WTC11 (cell line): Measurements from ENCODE around the gene SLC36A2. TPM values are rescaled to one million over a fixed set of nuclear protein-coding genes. Genes with fewer than 3 reads are reported as not detected.

ENCODE experiments used
- ATAC-seq: fragments of 200-7000 bp; cut with Tn5 transposase; 2 replicates; pipeline ENCODE4 v1.10.0; 2021; ENCODE audit warnings: mild to moderate bottlenecking, moderate library complexity
- CTCF ChIA-PET: fragments of 300-600 bp; sonication (Branson Sonifier 250); formaldehyde crosslinking; loops from one replicate; lab custom pipeline; 2021; ENCODE audit warnings: antibody characterized with exemption; lab: Charles Lee
- POLR2A ChIA-PET: fragments of 350-600 bp; sonication (Branson Sonifier 250); formaldehyde crosslinking; loops from one replicate; lab custom pipeline; 2021; ENCODE audit warnings: antibody characterized with exemption; lab: Charles Lee
- DNase-seq: peaks from one replicate; pipeline ENCODE4 v3.0.0; 2021; ENCODE audit warnings: low spot score
- H3K27ac Mint-ChIP-seq: 2 replicates; pipeline ENCODE4 v1.8.0; 2021; ENCODE audit warnings: mixed read lengths
- H3K27me3 Mint-ChIP-seq: 2 replicates; pipeline ENCODE4 v1.8.0; 2021; ENCODE audit warnings: low read depth, mild to moderate bottlenecking, moderate library complexity, mixed read lengths
- H3K36me3 Mint-ChIP-seq: 2 replicates; pipeline ENCODE4 v1.8.0; 2021; ENCODE audit warnings: mixed read lengths
- H3K4me1 Mint-ChIP-seq: 2 replicates; pipeline ENCODE4 v1.8.0; 2022; ENCODE audit warnings: mixed read lengths
- H3K4me3 Mint-ChIP-seq: 2 replicates; pipeline ENCODE4 v1.8.0; 2021; ENCODE audit warnings: mild to moderate bottlenecking, moderate library complexity, mixed read lengths
- H3K9me3 Mint-ChIP-seq: 2 replicates; pipeline ENCODE4 v1.8.0; 2021; ENCODE audit warnings: mixed read lengths
- AR ChIP-seq: fragments of 250-450 bp; sonication (Bioruptor Pico); IDR thresholded peaks from 2 replicates; pipeline ENCODE4 v1.9.0; 2021; ENCODE audit warnings: mild to moderate bottlenecking
- ATF6 ChIP-seq: sonication (generic); formaldehyde crosslinking; IDR thresholded peaks from 2 replicates; pipeline ENCODE4 v1.8.1; 2023; ENCODE audit warnings: mild to moderate bottlenecking, missing genetic modification reagents
- CTCF ChIP-seq: fragments of 200-600 bp; IDR thresholded peaks from 2 replicates; pipeline ENCODE4 v1.8.0; 2022; ENCODE audit warnings: antibody characterized with exemption
- E2F1 ChIP-seq: sonication (generic); formaldehyde crosslinking; IDR thresholded peaks from 2 replicates; pipeline ENCODE4 v1.8.0; 2022; ENCODE audit warnings: mild to moderate bottlenecking, missing genetic modification reagents
- FOXK1 ChIP-seq: sonication (generic); formaldehyde crosslinking; IDR thresholded peaks from 2 replicates; pipeline ENCODE4 v1.8.0; 2022; ENCODE audit warnings: mild to moderate bottlenecking, moderate library complexity, missing genetic modification reagents
- HMGA2 ChIP-seq: fragments of 250-450 bp; sonication (Bioruptor Pico); IDR thresholded peaks from 2 replicates; pipeline ENCODE4 v1.4.0; 2021; ENCODE audit warnings: mild to moderate bottlenecking, moderate library complexity
- IRF2 ChIP-seq: sonication (generic); formaldehyde crosslinking; IDR thresholded peaks from 2 replicates; pipeline ENCODE4 v1.8.0; 2022; ENCODE audit warnings: low read depth, missing genetic modification reagents, borderline replicate concordance
- MLX ChIP-seq: sonication (generic); formaldehyde crosslinking; IDR thresholded peaks from 2 replicates; pipeline ENCODE4 v1.8.1; 2023; ENCODE audit warnings: mild to moderate bottlenecking, missing genetic modification reagents, moderate library complexity
- NFYB ChIP-seq: sonication (generic); formaldehyde crosslinking; conservative IDR thresholded peaks from 2 replicates; pipeline ENCODE4 v1.8.0; 2022; ENCODE audit warnings: low read depth, missing genetic modification reagents
- SP1 ChIP-seq: sonication (generic); formaldehyde crosslinking; conservative IDR thresholded peaks from 2 replicates; pipeline ENCODE4 v1.8.1; 2022; ENCODE audit warnings: missing genetic modification reagents
- USF2 ChIP-seq: sonication (generic); formaldehyde crosslinking; IDR thresholded peaks from 2 replicates; pipeline ENCODE4 v1.8.1; 2023; ENCODE audit warnings: mild to moderate bottlenecking, missing genetic modification reagents, moderate library complexity
- ZBTB43 ChIP-seq: sonication (generic); formaldehyde crosslinking; IDR thresholded peaks from 2 replicates; pipeline ENCODE4 v1.8.1; 2023; ENCODE audit warnings: mild to moderate bottlenecking, missing genetic modification reagents
- ZNF138 ChIP-seq: sonication (generic); formaldehyde crosslinking; conservative IDR thresholded peaks from 2 replicates; pipeline ENCODE4 v1.8.1; 2022; ENCODE audit warnings: mild to moderate bottlenecking, moderate library complexity, missing genetic modification reagents
- ZNF219 ChIP-seq: sonication (generic); formaldehyde crosslinking; IDR thresholded peaks from 2 replicates; pipeline ENCODE4 v1.8.0; 2023; ENCODE audit warnings: missing genetic modification reagents, mild to moderate bottlenecking, borderline replicate concordance
- ZNF317 ChIP-seq: sonication (generic); formaldehyde crosslinking; IDR thresholded peaks from 2 replicates; pipeline ENCODE4 v1.8.1; 2023; ENCODE audit warnings: low read depth, mild to moderate bottlenecking, moderate library complexity, missing genetic modification reagents, borderline replicate concordance
- ZNF425 ChIP-seq: fragments of 250-450 bp; sonication (Bioruptor Pico); conservative IDR thresholded peaks from 2 replicates; pipeline ENCODE4 v1.9.0; 2021; ENCODE audit warnings: mild to moderate bottlenecking
- ZSCAN18 ChIP-seq: fragments of 250-450 bp; sonication (Bioruptor Pico); IDR thresholded peaks from 2 replicates; pipeline ENCODE4 v2.1.2; 2022; ENCODE audit warnings: mild to moderate bottlenecking, moderate library complexity
- total RNA-seq: library from RNA; stranded (reverse); gene quantifications from 3 replicates; pipeline ENCODE4 v1.2.3, GENCODE V29; 2021

SLC36A2 gene
- total RNA-seq, 1 experiment from 2014 or later: not detected

- H3K27ac Mint-ChIP-seq: no peak overlapping the region
- no peaks in the 10 kb centered on the region for H3K36me3 Mint-ChIP-seq
- ATAC-seq: no peak
- TF ChIP-seq USF2 (CRISPR knock-in tag): no peak
- no peak for TF ChIP-seq NFYB (CRISPR knock-in tag)
- no peak for TF ChIP-seq AR (CRISPR knock-in tag)
- no peak for TF ChIP-seq MLX (CRISPR knock-in tag)
- TF ChIP-seq HMGA2 (CRISPR knock-in tag): no peak
- no peak for TF ChIP-seq IRF2
- TF ChIP-seq SP1 (CRISPR knock-in tag): no peak
- TF ChIP-seq ZSCAN18 (CRISPR knock-in tag): no peak
- no peak for TF ChIP-seq FOXK1 (CRISPR knock-in tag)
- TF ChIP-seq ATF6: no peak
- TF ChIP-seq ZBTB43 (CRISPR knock-in tag): no peak
- TF ChIP-seq ZNF138 (CRISPR knock-in tag): no peak
- TF ChIP-seq CTCF: no peak
- TF ChIP-seq E2F1 (CRISPR knock-in tag): no peak
- no peak for TF ChIP-seq ZNF425 (CRISPR knock-in tag)
- no peak for TF ChIP-seq ZNF317 (CRISPR knock-in tag)
- no peak for TF ChIP-seq ZNF219
- H3K4me3 Mint-ChIP-seq: no peak overlapping the region
- H3K27me3 Mint-ChIP-seq: peaks cover 20% of the 10 kb centered on the region
- ChIA-PET POLR2A (no interaction called here), CTCF (interaction anchor here (0.9 to 3.0 kb wide), 6 partner anchors 9 to 303 kb away, joined by 3 to 8 read pairs (median 4); partner anchors contain the start of gene SLC36A1)
- H3K4me1 Mint-ChIP-seq: peaks cover 41% of the 10 kb centered on the region
- no peaks in the 10 kb centered on the region for H3K9me3 Mint-ChIP-seq
- no peak for DNase-seq
Measured at GRCh38 chr5:151348789-151349188, 1.4 kb upstream of the SLC36A2 start.
